GM19395 (cell line): Measurements from ENCODE around the gene NSMF.
"Not testable (repeated sequence)": the region's sequence is repeated elsewhere in the genome, so short reads cannot be mapped to it uniquely, and the experiment has no call there.

Source experiments
- ATAC-seq: cut with Tn5 transposase; IDR thresholded peaks from one replicate; pipeline ENCODE4 v1.9.1; 2021; ENCODE audit warnings: mild to moderate bottlenecking, moderate library complexity; ENCODE audit not compliant: unreplicated experiment

Gene NSMF

DNA sequence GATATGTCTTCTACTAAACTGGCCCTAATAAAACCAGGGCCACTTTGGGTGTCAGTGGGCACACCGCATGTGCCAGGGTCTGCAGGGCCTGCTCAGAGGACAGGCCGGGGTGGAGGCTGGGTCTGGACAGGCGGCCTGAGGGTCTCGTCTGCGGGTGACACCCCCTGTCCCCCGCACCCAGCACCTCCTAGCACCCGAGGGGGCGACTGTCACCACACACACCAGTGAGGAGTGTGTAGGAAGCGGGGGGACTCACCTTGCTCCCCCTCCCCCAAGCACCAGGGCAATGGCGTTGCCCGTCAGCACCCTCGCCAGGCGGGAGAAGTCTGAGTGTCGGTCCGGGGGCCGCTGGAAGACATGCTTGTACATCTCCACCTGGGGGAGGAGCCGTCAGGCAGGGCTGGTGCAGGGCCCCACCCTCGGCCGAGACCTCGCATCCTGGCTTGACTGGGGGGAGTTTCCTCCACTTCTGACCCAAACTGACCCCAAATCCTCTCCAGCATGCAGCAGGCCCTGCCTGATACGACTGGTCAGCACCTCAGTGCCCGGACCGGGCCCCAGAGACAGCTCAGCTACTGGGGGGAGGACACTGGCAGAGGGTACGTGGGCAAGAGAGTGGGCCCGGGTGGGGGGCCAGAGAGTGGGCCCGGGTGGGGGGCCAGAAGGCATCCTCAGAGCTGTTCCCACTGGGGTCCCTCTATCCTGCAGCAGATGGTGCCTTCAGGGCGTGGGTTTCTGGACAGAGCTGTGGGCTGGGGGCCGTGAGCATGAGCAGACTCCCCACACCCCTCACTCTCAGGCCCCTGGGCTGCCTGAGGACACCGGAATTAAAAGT lies 18.9 kb upstream of the NSMF start:
- no peak for ATAC-seq

GRCh38 chr9:137476856-137477255 lies 17.7 kb upstream of the NSMF start:
- ATAC-seq = no peak

- no peak for ATAC-seq
Observed at GRCh38 chr9:137475666-137476065, 16.5 kb upstream of the NSMF start.

DNA sequence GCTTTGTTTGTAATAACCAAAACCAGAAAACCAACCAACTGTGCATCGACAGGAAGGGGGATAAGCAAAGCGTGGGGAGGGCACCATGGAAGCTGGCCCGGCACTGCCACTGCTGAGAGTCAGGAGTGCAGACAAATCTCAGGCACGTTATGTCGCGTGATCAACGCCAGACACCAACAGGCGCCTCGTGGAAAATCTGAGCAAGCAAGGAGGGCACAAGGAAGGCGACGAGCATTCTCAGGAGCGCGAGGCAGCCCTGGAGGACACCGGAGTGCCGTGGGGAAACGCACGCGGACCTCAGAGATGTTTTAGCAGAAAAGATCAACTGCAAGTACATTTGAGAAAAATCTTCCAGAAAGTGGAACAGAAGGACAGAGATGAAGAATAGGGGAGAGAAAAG lies 15.1 kb upstream of the NSMF start:
- no peak for ATAC-seq

DNA sequence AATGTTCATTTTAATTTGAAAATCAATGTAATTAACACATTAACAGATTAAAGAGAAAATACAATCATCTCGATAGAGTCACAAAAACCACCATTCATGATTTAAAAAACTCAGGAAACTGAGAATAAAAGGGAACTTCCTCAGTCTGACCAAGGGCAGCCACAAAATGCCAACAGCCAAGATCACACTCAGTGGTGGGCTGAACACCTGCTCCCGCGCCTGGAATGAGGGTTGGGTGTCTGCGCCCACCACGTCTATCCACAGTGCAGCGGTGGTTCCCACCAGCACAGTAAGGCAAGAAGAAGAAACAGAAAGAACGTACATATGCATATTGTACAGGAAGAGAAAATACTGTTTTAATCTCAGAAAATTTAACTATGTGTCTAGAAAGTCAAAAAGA lies 11.7 kb upstream of the NSMF start:
- ATAC-seq = no peak

DNA sequence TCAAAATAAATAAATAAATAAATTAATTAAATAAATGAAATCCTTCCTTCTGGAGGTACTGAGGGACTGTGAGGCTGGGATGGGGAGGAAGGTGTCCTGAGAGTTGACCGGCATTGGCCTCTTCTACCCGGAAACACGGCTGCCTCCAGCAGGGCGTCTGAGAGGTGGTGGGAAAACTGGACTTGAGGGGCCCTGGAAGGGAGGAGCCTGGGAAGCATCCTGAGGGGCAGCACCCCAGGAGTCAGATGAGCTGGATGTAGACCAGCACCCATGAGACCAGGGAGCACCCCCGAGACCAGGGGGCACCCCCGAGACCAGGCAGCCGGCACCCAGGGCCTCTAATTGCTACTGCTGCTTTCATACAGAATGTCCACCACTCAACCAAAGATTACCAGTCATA lies 8.8 kb upstream of the NSMF start:
- no peak for ATAC-seq

GRCh38 chr9:137467161-137467581 lies 8.0 kb upstream of the NSMF start:
- ATAC-seq = no peak

DNA sequence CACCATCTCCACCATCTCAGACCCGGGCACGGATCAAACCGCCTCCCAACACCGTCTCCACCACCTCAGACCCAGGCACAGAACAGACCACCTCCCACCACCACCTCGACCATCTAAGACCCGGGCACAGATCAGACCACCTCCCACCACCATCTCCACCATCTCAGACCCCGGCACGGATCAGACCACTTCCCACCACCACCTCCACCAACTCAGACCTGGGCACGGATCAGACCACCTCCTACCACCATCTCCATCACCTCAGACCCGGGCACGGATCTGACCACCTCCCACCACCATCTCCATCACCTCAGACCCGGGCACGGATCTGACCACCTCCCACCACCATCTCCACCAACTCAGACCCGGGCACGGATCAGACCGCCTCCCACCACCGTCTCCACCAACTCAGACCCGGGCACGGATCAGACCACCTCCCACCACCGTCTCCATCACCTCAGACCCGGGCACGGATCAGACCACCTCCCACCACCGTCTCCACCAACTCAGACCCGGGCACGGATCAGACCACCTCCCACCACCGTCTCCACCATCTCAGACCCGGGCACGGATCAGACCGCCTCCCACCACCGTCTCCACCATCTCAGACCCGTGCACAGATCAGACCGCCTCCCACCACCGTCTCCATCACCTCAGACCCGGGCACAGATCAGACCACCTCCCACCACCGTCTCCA lies 7.4 kb upstream of the NSMF start:
- ATAC-seq = not testable (repeated sequence)

GRCh38 chr9:137465720-137466388 lies 6.7 kb upstream of the NSMF start:
- no peak for ATAC-seq

DNA sequence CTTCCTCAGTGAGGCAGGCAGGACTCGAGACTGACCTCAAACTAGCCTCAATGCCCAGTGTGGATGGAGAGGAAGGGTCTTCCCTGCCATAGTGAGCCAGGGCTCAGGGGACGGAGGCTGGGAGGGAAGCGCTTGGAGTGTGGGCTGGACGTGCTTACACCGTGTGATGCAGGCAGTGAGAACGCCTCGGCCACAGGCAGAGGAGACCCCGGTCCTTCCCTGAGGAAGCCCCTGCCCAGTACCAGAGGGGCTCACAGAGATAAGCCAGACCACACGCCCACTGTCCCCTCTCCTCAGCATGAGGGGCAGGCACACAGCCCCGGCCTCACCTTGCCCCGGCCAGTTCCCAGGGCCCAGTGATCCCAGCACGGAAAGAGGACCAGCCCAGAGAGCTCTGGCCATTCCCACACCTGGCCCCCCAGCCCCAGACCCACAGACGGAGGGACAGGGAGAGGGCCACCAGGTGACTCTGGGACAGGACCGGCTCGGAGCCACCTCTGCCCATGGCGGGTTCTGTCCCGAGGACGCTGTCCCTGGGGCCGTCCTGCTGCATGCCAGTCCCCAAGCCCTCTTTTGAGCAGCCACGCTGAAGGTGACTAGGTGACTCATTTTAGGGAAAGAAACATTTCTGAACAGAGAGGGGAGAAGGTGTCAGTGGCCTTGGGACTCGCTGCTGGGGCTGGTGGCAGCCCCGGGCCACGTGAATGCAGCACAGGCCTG lies 6.0 kb upstream of the NSMF start:
- ATAC-seq = no peak

GRCh38 chr9:137464291-137464999 lies 5.3 kb upstream of the NSMF start:
- ATAC-seq = no peak

- ATAC-seq = no peak
Observed at GRCh38 chr9:137463931-137464290, 4.8 kb upstream of the NSMF start.

DNA sequence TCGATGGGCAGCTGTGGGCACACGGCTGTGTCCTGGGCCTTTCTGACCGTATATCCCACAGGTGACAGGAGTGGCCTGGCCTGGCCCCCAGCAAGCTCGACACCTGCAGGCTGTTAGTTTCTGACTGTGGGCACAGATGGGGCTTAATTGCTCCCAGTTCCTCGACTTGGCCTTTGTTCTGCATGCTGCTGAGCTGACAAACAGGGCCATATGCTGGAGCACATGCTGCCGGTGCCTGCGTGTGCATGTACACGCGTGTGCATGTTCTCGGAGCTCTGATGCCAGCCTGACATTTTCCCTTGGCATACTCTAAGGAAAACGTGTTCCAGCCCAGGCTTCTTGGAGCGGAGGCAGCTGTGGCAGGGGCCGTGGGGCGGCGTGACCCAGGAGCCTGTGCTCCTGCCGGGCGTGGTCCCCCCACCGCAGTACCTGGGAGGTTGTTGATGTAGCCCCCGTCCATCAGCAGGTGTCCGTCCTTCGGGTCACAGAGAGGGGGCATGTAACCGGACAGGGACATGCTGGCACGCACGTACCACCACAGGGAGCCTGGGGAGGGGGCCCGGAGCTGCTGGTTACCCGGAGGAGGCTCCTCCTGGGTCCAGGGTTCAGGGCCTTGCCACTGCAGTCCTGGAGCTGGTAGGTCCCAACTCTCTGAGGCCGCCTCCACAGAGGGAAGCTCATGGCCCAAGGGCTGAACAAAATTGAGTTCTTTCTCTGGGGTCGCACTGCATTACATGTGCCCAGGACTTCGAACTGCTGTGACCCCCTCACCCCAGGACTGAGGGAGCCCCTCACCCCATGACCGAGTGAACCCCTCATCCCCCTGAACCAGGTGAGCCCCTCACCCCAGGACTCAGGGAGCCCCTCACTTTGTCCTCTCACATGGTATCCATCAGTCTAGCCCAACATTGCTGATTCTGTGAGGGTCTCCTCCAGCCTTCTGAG lies 4.1 kb upstream of the NSMF start:
- no peak for ATAC-seq

DNA sequence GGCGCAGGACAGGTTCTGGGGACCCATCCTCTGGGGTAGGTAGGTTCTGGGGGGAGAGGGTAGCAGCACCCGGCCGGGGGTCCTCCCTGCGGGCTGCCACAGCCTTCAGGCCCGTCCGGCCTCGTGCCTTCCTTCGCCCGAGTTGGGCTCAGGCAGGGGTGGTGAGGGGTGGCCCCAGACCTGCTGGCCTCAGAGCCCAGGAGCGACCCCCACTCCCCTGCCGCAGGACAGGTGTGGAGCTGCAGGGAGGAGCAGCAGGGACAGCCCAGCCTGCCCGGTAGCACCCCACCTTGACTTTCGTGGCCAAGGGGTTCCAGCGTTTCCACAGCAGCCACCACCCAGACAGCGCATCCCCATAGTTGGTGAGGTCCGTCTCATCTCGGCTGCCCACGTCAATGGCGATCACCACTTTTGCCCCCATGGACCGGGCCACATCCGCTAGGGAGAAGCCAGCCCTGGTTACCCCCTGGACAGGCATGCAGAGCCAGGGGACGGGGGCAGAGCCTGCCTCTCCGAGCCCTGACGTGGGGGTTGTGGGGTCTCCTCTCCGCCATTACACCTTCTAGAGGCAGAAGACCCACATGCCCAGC lies 3.4 kb upstream of the NSMF start:
- ATAC-seq = no peak

DNA sequence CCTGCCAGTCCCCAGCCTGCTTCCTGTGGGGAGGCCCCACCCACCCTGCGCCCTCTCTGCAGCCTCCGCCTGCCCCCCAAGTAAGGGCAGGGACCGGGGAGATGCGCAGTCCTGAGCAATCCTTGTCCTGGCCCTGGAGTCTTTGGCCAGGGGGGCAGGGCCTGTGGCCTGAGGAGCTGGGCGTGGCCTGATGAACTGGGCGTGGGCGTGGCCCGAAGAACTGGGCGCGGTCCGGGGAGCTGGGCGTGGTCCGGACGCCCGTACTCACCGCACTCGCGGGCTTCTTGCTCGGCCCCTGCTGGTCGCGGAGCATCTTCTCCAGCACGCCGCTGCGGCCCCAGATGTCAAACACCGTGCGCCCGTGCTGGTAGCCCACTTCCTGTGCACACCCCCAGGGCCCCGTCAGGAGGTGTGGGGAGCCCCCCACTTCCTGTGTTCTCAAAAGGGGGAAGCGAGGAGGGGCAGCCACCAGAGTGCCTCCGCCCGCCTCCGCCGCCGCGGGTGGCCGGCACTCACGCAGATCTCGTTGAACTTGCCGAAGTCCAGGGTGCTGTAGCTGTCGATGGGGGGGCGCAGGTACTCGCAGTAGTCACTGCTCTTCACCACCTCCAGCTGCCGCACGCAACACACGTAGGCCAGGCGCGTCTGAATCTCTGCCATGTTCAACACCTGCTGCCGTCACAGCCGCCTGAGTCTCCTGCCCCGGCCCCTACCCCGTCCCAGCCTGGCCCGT lies 2.7 kb upstream of the NSMF start:
- peak; percentile 65 for ATAC-seq

GRCh38 chr9:137461316-137461662 lies 2.2 kb upstream of the NSMF start:
- ATAC-seq = no peak

DNA sequence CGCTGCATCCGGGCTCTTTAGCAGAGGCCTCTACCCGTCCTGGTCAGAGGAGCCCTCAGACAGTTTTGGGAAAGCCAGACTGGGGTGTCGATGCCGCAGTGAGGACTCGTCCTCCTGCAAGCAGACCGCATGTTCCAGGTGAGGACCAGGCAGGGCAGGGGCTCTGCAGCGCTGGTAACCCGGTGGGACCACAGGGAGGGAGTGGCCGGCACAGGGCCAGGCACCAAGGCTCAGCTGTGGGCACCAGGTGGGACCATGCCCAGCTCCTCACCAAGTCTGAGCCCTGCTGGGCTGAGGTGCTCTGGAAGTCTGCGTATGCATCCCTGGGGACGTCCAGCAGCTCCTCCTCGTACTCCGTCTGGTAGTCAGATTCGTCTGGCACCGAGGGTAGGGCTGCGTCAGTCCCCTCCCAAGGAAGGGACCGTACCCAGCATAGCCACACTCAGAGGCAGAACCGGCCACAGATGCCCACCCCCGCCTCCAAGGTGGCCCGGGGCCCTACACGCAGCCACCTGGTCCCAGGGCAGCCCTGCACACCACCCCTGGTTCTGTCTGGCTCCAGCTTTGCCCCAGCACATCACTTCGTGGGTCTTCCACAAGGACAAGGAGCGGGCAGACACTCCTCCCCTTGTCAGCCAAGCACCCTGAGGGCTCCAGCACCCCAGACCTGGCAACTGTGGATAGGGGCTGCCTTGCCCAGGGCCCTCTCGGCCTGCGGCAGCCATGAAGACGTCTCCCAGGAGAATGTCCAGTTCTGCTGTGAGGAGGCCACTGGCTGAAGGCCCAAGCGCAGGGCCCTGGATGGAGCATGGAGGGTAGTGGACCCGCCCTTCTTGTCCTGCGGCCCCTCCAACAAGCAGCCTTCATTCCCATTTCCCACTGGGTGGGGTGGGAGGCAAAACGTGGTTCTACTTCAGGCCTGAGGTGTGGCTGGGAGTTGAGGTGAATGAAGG lies 1.5 kb upstream of the NSMF start:
- ATAC-seq = no peak
